DOHH2 (cell line): ENCODE measurements around the gene FIGNL1.

Experiments
- H3F3A ChIP-seq: fragments of 200-600 bp; sonication (generic), shearing (Covaris generic); 2 replicates; pipeline ENCODE4 v1.6.0; 2016; ENCODE audit warnings: antibody characterized with exemption, mild to moderate bottlenecking; ENCODE audit not compliant: control insufficient read depth, insufficient read depth
- H3K27ac ChIP-seq: fragments of 200-600 bp; sonication (generic); 2 replicates; pipeline ENCODE4 v1.5.1; 2014; ENCODE audit warnings: low read depth, mild to moderate bottlenecking, low read length, moderate library complexity
- H3K27me3 ChIP-seq: fragments of 200-600 bp; sonication (generic); 2 replicates; pipeline ENCODE4 v1.6.1; 2014; ENCODE audit warnings: mild to moderate bottlenecking, low read length, mixed read lengths; ENCODE audit not compliant: control insufficient read depth
- H3K36me3 ChIP-seq: fragments of 200-600 bp; sonication (generic); 2 replicates; pipeline ENCODE4 v1.6.1; 2014; ENCODE audit warnings: mild to moderate bottlenecking, low read length, moderate library complexity, mixed read lengths; ENCODE audit not compliant: control insufficient read depth
- H3K4me1 ChIP-seq: fragments of 200-600 bp; sonication (generic); 2 replicates; pipeline ENCODE4 v1.6.1; 2014; ENCODE audit warnings: mild to moderate bottlenecking, low read length, mixed read lengths; ENCODE audit not compliant: control insufficient read depth
- H3K4me2 ChIP-seq: fragments of 200-600 bp; sonication (generic); 2 replicates; pipeline ENCODE4 v1.6.0; 2014; ENCODE audit warnings: mild to moderate bottlenecking, low read length, moderate library complexity
- H3K4me3 ChIP-seq: fragments of 200-600 bp; sonication (generic); 2 replicates; pipeline ENCODE4 v1.5.1; 2014; ENCODE audit warnings: mild to moderate bottlenecking, low read length, mixed read lengths
- H3K79me2 ChIP-seq: fragments of 200-600 bp; sonication (generic); 2 replicates; pipeline ENCODE4 v1.6.1; 2014; ENCODE audit warnings: mild to moderate bottlenecking, low read length, mixed read lengths; ENCODE audit not compliant: control insufficient read depth
- H3K9me2 ChIP-seq: fragments of 200-600 bp; sonication (generic); replicated peaks from 2 replicates; pipeline ENCODE4 v1.6.1; 2014; ENCODE audit warnings: mild to moderate bottlenecking, low read length, mixed read lengths; ENCODE audit not compliant: control insufficient read depth
- H3K9me3 ChIP-seq: fragments of 200-600 bp; sonication (generic); 2 replicates; pipeline ENCODE4 v1.6.1; 2014; ENCODE audit warnings: antibody characterized with exemption, low read length, mixed read lengths; ENCODE audit not compliant: control insufficient read depth, insufficient read depth
- H4K20me1 ChIP-seq: fragments of 200-600 bp; sonication (generic); 2 replicates; pipeline ENCODE4 v1.6.0; 2014; ENCODE audit warnings: low read depth, mild to moderate bottlenecking, antibody characterized with exemption, low read length, moderate library complexity; ENCODE audit not compliant: control insufficient read depth, insufficient read depth
- EZH2phosphoT487 ChIP-seq: fragments of 200-600 bp; sonication (generic); IDR thresholded peaks from 2 replicates; pipeline ENCODE4 v1.6.1; 2017; ENCODE audit warnings: borderline replicate concordance, mild to moderate bottlenecking, antibody characterized with exemption, low read length, moderate library complexity, mixed read lengths
- TF ChIP-seq, protein P1 (sequence below): fragments of 200-600 bp; sonication (generic); IDR thresholded peaks from one replicate; pipeline ENCODE4 v1.5.1; 2014; ENCODE audit warnings: antibody characterized with exemption, mild to moderate bottlenecking, low read depth, low read length; ENCODE audit not compliant: poor library complexity, severe bottlenecking

Gene FIGNL1, protein sequence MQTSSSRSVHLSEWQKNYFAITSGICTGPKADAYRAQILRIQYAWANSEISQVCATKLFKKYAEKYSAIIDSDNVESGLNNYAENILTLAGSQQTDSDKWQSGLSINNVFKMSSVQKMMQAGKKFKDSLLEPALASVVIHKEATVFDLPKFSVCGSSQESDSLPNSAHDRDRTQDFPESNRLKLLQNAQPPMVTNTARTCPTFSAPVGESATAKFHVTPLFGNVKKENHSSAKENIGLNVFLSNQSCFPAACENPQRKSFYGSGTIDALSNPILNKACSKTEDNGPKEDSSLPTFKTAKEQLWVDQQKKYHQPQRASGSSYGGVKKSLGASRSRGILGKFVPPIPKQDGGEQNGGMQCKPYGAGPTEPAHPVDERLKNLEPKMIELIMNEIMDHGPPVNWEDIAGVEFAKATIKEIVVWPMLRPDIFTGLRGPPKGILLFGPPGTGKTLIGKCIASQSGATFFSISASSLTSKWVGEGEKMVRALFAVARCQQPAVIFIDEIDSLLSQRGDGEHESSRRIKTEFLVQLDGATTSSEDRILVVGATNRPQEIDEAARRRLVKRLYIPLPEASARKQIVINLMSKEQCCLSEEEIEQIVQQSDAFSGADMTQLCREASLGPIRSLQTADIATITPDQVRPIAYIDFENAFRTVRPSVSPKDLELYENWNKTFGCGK

DNA sequence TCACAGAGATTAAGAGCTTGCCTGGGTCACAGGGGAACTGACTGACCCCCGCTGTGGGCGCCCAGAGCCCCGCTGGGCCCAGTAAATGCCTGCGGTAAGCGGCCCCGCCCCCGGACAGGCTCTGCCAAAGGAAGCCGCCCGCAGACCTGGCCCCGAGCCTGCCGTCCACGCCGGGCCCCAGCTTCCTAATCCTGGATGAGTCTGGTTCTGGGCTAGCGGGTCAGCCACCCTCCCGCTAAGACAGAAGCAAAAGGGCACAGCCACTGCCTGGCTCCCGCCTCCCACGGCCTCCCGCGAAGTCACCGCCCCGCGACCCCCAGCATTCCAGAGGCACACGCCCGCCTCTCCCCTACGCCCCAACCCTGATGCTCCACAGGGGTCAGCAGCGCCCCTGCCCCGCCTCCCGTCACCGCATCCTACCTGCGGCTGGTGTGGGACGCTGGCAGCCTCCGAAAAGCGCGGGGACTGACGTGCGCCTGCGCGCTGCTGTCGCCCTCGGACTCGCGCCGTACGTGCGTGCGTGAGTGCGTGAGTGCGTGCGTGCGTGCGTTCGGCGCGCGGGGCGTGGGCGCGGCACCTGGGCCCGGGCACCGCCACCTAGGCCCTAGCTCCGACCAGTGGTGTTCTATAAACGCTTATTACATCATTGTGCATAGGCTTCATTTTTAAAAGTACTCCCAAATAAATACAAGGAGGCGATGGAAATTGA lies at the start of gene FIGNL1:
Gene FIGNL1, minus strand, starts transcription at position 470 of the 709 bp plus-strand sequence. CDS start 3,063 bp downstream, outside the sequence.
- TF ChIP-seq EZH2phosphoT487: no peak
- TF ChIP-seq, protein P1, sequence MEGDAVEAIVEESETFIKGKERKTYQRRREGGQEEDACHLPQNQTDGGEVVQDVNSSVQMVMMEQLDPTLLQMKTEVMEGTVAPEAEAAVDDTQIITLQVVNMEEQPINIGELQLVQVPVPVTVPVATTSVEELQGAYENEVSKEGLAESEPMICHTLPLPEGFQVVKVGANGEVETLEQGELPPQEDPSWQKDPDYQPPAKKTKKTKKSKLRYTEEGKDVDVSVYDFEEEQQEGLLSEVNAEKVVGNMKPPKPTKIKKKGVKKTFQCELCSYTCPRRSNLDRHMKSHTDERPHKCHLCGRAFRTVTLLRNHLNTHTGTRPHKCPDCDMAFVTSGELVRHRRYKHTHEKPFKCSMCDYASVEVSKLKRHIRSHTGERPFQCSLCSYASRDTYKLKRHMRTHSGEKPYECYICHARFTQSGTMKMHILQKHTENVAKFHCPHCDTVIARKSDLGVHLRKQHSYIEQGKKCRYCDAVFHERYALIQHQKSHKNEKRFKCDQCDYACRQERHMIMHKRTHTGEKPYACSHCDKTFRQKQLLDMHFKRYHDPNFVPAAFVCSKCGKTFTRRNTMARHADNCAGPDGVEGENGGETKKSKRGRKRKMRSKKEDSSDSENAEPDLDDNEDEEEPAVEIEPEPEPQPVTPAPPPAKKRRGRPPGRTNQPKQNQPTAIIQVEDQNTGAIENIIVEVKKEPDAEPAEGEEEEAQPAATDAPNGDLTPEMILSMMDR: no peak
- peaks cover 53% of the 10 kb centered on the region for H3K79me2 ChIP-seq

DNA sequence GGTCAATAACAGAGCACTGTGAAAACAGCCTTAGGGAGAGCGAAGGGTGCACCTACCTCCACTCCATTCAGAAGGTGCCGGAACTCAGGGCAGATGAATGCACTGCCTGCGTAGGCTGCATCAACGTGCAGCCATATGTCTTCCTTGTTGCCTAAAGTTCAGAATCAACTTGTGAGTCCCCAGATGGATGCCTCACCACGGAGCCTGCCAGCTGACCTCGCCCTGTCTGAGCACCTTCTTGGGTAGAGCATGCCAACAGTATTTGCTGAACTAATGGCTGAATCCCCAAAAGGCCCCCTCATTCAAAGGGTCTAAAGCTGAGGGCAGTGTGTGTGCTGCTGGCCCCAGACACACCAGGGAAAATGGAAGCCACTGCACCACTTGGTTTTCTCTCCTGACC lies 48.9 kb upstream of the FIGNL1 start:
- H3K36me3 ChIP-seq: no peaks in the 10 kb centered on the region
- no peaks in the 10 kb centered on the region for H4K20me1 ChIP-seq
- H3K9me2 ChIP-seq: no peaks in the 10 kb centered on the region
- H3K27me3 ChIP-seq: peaks cover 44% of the 10 kb centered on the region
- H3K79me2 ChIP-seq: no peaks in the 10 kb centered on the region
- H3K27ac ChIP-seq: no peak overlapping the region
- no peak for TF ChIP-seq EZH2phosphoT487
- TF ChIP-seq, protein P1: no peak
- no peaks in the 10 kb centered on the region for H3K4me1 ChIP-seq
- H3F3A ChIP-seq: no peaks in the 10 kb centered on the region
- H3K4me3 ChIP-seq: no peak overlapping the region
- no peaks in the 10 kb centered on the region for H3K9me3 ChIP-seq
- H3K4me2 ChIP-seq: no peak overlapping the region

More for the DNA sequence above, at the start of gene FIGNL1:
- peak within 1 kb of the TSS; percentile 88 for H3K4me3 ChIP-seq
- no peaks in the 10 kb centered on the region for H4K20me1 ChIP-seq
- H3K27ac ChIP-seq: peak within 1 kb of the TSS; percentile 39
- peaks cover 42% of the 10 kb centered on the region for H3K36me3 ChIP-seq
- peaks cover 32% of the 10 kb centered on the region for H3K4me1 ChIP-seq
- H3K4me2 ChIP-seq: peak within 1 kb of the TSS; percentile 89
- H3K9me3 ChIP-seq: no peaks in the 10 kb centered on the region
- no peaks in the 10 kb centered on the region for H3F3A ChIP-seq
- H3K9me2 ChIP-seq: no peaks in the 10 kb centered on the region
- no peaks in the 10 kb centered on the region for H3K27me3 ChIP-seq

DNA sequence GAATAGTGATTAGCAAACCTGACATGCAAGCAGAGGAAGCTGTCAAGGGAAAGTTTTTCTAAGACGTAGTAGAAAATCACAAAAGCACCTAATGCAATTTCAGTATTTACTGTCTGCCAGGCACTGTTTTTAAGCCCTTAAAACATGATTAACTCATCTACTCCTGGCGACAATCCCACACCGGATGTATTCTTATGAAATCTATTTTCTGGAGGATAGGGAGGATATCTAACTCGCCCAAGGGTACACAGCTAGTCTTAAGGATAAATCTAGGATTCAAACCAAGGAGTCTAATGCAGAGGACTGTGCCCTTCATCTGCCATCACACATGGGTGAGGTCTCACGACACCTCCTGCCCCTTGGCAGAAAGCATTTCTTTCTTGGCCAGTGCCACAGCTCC lies 47.8 kb upstream of the FIGNL1 start:
- no peaks in the 10 kb centered on the region for H3K79me2 ChIP-seq
- H3K4me2 ChIP-seq: no peak overlapping the region
- no peak overlapping the region for H3K4me3 ChIP-seq
- H4K20me1 ChIP-seq: no peaks in the 10 kb centered on the region
- no peaks in the 10 kb centered on the region for H3K9me3 ChIP-seq
- TF ChIP-seq EZH2phosphoT487: no peak
- TF ChIP-seq, protein P1: no peak
- no peak overlapping the region for H3K27ac ChIP-seq
- H3K4me1 ChIP-seq: no peaks in the 10 kb centered on the region
- no peaks in the 10 kb centered on the region for H3K36me3 ChIP-seq
- no peaks in the 10 kb centered on the region for H3K9me2 ChIP-seq
- peaks cover 35% of the 10 kb centered on the region for H3K27me3 ChIP-seq
- no peaks in the 10 kb centered on the region for H3F3A ChIP-seq
